ENCODE results near the gene CDX4.
"Not testable (repeated sequence)": the region's sequence is repeated elsewhere in the genome, so short reads cannot be mapped to it uniquely, and the experiment has no call there.

CDX4 gene

GRCh38 chrX:73446831-73447230 lies at the start of gene CDX4:
Gene CDX4, plus strand, starts transcription at chrX:73447053. Its CDS starts 201 bp downstream, at chrX:73447254.
- no peak for DNase-seq

GRCh38 chrX:73398185-73398914 lies 48.5 kb upstream of the CDX4 start:
- no peak for DNase-seq

DNA sequence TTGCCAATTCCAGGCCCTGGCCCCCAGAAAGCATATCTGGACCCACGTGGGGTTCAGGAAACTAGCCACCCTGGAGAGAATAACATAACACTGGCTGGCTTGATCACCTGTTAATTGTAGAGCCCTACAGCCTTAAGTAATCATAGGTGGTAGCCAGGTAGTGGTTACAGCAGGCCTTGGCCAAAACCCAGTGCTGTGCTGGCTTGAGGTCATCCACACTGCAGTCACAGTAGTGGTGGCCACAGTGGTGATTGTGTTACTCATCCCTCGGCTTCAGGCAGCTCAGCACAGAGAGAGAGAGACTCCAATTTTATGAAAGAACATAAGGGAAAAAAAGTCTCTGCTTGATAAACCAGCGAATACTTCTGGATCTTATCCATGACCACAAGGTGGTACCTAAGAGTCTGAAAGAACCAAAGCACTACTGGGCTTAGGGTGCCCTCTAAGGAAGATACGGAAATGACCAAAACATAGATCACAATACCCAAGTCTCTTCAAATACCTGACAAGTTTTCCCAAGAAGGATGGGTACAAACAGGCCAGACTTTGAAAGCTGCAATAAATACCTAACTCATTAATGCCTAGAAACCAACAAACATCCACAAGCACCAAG lies 46.6 kb upstream of the CDX4 start:
- no peak for DNase-seq

- no peak for DNase-seq
Measured at GRCh38 chrX:73401591-73402266, 45.1 kb upstream of the CDX4 start.

GRCh38 chrX:73412930-73413329 lies 33.9 kb upstream of the CDX4 start:
- DNase-seq, result no peak

DNA sequence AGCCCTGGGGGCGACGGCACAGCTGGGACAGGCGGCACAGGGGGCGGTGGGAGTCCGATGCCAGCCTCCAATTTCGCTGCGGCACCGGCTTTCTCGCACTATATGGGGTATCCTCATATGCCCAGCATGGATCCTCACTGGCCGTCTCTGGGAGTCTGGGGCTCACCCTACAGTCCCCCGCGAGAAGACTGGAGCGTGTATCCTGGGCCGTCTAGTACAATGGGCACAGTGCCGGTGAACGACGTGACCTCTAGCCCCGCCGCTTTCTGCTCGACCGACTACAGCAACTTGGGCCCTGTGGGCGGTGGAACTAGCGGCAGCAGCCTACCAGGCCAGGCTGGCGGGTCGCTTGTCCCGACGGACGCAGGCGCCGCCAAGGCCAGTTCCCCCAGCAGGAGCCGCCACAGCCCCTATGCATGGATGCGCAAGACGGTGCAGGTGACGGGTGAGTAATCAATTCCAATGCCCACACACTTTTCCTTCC lies 500 bp downstream of the CDX4 start:
- DNase-seq, result no peak

DNA sequence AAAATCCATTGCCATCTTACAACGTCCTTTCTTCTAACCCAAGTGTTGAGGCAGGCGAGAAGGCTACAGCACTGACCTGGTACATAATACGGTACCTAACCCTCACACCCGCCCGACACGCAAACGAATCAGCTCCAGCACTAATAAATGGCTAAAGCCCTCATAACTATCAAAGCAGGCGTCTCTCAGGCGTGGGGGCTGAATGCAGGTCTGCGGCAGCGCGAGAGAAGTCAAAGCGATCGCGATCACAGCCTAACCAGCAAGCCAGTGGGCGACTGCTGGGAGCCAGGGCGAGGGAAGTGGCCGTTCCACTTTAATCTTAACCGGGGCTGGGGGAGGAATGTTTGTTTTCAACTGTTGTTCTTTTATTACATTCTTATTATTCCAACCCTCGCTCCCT lies 1.5 kb downstream of the CDX4 start:
- DNase-seq, result no peak

- DNase-seq, result no peak
Measured at GRCh38 chrX:73455171-73455570, 8.3 kb downstream of the CDX4 start.

GRCh38 chrX:73457306-73457705 lies 10.5 kb downstream of the CDX4 start:
- DNase-seq, result no peak

DNA sequence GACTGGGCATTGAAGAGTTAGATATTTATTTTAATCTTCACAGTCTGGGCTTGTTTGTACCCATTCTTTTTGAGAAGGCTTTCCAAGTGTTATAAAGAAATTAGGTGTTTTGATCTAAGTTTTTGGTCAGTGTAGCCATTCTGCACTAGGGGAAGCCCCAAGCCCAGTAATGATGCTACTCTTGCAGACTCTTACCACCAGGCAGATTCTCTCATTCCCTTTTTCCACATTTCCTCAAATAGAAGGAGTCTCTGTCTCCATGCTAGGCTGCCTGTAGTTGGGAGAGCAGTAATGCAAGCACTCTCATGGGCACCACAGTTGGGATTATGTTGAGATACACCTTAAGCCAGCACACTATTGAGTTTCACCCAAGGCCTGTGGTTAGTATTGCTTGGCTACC lies 21.5 kb downstream of the CDX4 start:
- no peak for DNase-seq

DNA sequence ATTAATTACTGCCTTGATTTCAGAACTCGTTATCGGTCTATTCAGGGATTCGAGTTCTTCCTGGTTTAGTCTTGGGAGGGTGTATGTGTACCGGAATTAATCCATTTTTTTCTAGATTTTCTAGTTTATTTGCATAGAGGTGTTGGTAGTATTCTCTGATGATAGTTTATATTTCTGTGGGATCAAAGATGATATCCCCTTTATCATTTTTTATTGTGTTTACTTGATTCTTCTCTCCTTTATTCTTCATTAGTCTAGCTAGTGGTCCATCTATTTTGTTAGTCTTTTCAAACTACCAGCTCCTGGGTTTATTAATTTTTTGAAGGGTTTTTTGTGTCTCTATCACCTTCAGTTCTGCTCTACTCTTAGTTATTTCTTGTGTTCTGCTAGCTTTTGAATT lies 32.1 kb downstream of the CDX4 start:
- no peak for DNase-seq

DNA sequence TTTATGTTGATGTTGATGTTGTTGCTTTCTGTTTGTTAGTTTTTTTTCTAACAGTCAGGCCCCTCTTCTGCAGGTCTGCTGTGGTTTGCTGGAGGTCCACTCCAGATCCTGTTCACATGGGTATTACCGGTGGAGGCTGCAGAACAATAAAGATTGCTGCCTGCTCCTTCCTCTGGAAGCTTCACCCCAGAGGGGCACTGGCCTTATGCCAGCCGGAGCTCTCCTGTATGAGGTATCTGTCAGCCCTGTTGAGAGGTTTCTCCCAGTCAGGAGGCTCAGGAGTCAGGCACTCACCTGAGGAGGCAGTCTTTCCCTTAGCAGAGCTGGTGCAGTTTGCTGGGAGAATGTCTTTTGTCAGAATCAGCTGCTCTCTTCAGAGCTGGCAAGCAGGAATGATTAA lies 34.7 kb downstream of the CDX4 start:
- DNase-seq, result no peak

DNA sequence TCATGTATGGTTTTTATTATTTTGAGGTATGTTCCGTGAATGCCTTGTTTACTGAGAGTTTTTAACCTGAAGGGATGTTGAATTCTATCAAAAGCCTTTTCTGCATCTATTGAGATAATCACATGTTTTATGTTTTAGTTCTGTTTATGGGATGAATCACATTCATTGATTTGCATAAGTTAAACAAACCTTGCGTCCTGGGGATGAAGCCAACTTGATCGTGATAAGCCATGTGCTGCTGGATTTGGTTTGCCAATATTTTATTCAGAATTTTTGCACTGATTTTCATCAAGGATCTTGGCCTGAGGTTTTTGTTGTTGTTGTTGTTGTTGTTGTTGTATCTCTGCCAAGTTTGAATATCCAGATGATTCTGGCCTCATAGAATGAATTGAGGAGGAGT lies 43.8 kb downstream of the CDX4 start:
- no peak for DNase-seq

DNA sequence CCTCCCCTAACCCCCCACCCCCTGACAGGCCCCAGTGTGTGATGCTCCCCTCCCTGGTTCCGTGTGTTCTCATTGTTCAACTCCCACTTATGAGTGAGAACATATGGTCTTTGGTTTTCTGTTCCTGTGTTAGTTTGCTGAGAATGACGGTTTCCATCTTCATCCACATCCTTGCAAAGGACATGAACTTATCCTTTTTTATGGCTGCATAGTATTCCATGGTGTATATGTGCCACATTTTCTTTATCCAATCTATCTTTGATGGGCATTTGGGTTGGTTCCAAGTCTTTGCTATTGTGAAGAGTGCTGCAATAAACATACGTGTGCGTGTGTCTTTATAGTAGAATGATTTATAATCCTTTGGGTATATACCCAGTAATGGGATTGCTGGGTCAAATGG lies 45.3 kb downstream of the CDX4 start:
- not testable (repeated sequence) for DNase-seq

Data from NCI-H1436 treated with DMSO at 0.1 percent for 48 hours (cell line).